MG63 (cell line): ENCODE data around the gene C12orf56. TPM values are rescaled to one million over a fixed set of nuclear protein-coding genes. Genes with fewer than 3 reads are reported as not detected.
"Not testable (repeated sequence)": the region's sequence is repeated elsewhere in the genome, so short reads cannot be mapped to it uniquely, and the experiment has no call there.

Experiments used
- DNase-seq: peaks from one replicate; pipeline ENCODE4 v3.0.0-alpha.2; 2020
- H3K27me3 ChIP-seq: fragments of 250-450 bp; sonication (Bioruptor Pico); 2 replicates; pipeline ENCODE4 v1.5.1; 2020; ENCODE audit warnings: mild to moderate bottlenecking, moderate library complexity
- H3K36me3 ChIP-seq: fragments of 250-450 bp; sonication (Bioruptor Pico); 2 replicates; pipeline ENCODE4 v1.5.1; 2020; ENCODE audit warnings: mild to moderate bottlenecking, moderate library complexity
- H3K4me3 ChIP-seq: fragments of 250-450 bp; sonication (Bioruptor Pico); 2 replicates; pipeline ENCODE4 v1.5.1; 2020; ENCODE audit warnings: mild to moderate bottlenecking, moderate library complexity
- H3K9me3 ChIP-seq: fragments of 250-450 bp; sonication (Bioruptor Pico); 2 replicates; pipeline ENCODE4 v1.5.1; 2020; ENCODE audit warnings: mild to moderate bottlenecking, moderate library complexity
- total RNA-seq: library from RNA; depleted of rRNA; stranded (reverse); fragments of >200 nt; shearing (Covaris generic); gene quantifications from 2 replicates; pipeline ENCODE4 v1.2.3, GENCODE V29; 2014; ENCODE audit warnings: low replicate concordance

Gene C12orf56
- total RNA-seq, 1 experiment from 2014 or later: 0.26 TPM

- Histone ChIP-seq H3K36me3 (peaks cover 24% of the 10 kb centered on the region), H3K27me3 (no peaks in the 10 kb centered on the region), H3K9me3 (no peaks in the 10 kb centered on the region), H3K4me3 (no peak overlapping the region)
- no peak for DNase-seq
Observed at GRCh38 chr12:64402181-64402580, 11.6 kb upstream of the C12orf56 start.

DNA sequence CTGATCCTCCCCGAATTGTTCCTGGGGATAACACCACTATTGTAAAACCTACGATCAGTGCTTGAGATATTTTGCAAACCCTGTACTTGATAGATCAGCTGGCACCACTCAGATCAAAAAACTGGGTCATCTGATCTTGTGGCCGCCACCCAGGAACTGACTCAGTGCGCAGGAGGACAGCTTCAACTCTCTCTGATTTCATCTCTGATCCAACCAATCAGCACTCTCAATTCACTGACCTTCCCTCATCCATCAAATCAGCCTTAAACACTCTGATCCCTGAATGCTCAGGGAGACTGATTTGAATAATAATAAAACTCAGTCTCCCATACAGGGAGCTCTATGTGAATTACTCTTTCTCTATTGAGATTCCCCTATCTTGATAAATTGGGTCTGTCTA is 9.5 kb upstream of the C12orf56 start:
- DNase-seq: no peak
- Histone ChIP-seq H3K36me3 (peaks cover 4% of the 10 kb centered on the region; the same call in 1 of the 2 replicates), H3K27me3 (no peaks in the 10 kb centered on the region), H3K4me3 (no peak overlapping the region), H3K9me3 (no peaks in the 10 kb centered on the region)

DNA sequence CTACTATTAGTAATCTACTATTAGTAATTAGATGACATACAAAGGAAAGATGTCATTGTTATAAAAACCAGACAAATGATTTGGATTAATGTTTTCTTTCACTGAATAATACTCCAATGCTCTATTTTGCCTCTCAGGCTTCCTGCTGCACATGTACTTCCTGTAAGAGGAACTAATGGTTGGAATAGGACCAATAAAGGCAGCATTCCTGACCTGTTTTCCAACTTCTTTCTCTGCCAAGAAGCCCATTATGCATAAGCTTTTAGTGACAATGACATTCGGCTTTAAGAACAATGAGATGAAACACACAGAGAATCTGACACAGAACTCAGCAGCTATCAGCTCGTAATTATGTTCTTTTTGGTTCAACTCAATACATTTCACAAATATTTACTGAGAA is 5.2 kb upstream of the C12orf56 start:
- DNase-seq: no peak
- Histone ChIP-seq H3K36me3 (no peaks in the 10 kb centered on the region), H3K27me3 (no peaks in the 10 kb centered on the region), H3K4me3 (no peak overlapping the region), H3K9me3 (no peaks in the 10 kb centered on the region)

- H3K9me3 ChIP-seq: no peaks in the 10 kb centered on the region
- DNase-seq: no peak
- no peaks in the 10 kb centered on the region for H3K27me3 ChIP-seq
- no peak overlapping the region for H3K4me3 ChIP-seq
- H3K36me3 ChIP-seq: no peaks in the 10 kb centered on the region
Observed at GRCh38 chr12:64392221-64392620, 1.7 kb upstream of the C12orf56 start.

- Histone ChIP-seq H3K27me3 (no peaks in the 10 kb centered on the region), H3K9me3 (no peaks in the 10 kb centered on the region; the same call in 1 of the 2 replicates), H3K4me3 (no peak overlapping the region), H3K36me3 (no peaks in the 10 kb centered on the region)
- DNase-seq: no peak
Observed at GRCh38 chr12:64389154-64389553, 1.4 kb downstream of the C12orf56 start.

DNA sequence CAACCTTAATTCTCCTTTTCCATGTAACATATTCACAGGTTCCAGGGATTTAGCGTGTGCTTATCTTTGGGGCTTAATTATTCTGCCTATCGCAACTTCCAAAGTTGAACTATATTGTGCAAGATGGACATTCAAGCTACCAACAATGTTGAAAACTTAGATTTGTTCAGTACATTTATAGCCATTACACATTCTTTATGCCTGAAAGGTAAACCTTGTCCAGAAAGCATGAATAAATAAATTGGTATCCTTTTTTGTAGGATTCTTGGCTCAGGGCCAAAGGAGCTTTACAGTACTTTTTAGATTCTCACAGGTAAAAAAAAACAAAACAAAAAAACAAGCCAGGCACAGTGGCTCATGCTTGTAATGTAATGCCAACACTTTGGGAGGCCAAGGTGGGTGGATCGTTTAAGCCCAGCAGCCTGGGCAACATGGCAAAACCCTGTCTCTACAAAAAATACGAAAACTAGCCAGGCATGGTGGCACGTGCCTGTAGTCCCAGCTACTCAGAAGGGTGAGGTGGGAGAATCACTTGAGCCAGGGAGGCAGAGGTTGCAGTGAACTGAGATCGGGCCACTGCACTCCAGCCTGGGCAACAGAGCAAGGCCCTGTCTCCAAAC is 3.3 kb downstream of the C12orf56 start:
- no peak for DNase-seq
- Histone ChIP-seq H3K36me3 (no peaks in the 10 kb centered on the region), H3K9me3 (no peaks in the 10 kb centered on the region; the same call in 1 of the 2 replicates), H3K4me3 (no peak overlapping the region), H3K27me3 (no peaks in the 10 kb centered on the region)

GRCh38 chr12:64385468-64385867 is 5.1 kb downstream of the C12orf56 start:
- Histone ChIP-seq H3K9me3 (peaks cover 10% of the 10 kb centered on the region; the same call in 1 of the 2 replicates), H3K36me3 (no peaks in the 10 kb centered on the region), H3K27me3 (no peaks in the 10 kb centered on the region), H3K4me3 (no peak overlapping the region)
- peak; percentile 80 for DNase-seq

DNA sequence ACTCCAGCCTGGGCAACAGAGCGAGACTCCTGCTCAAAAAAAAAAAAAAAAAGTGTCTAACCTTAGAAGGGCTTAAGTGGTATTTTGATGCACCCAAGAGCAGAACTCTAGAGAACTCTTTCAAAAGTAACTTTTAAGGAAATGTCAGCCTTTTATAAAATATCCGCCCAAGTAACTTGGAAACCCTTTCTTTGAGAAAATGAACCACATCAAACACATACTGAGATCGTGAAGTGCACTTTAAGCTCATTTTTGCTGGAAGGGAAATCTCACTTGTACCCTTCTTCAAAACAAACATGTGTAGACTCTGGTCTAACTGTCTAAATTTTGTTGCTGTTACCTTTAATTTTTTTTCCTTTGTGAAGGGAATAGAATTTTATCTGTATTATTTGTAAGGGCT is 5.5 kb downstream of the C12orf56 start:
- Histone ChIP-seq H3K27me3 (no peaks in the 10 kb centered on the region), H3K4me3 (no peak overlapping the region), H3K9me3 (peaks cover 10% of the 10 kb centered on the region; the same call in 1 of the 2 replicates), H3K36me3 (no peaks in the 10 kb centered on the region)
- no peak for DNase-seq

GRCh38 chr12:64383675-64384074 is 6.9 kb downstream of the C12orf56 start:
- no peak overlapping the region for H3K4me3 ChIP-seq
- no peaks in the 10 kb centered on the region for H3K27me3 ChIP-seq
- H3K9me3 ChIP-seq: peaks cover 10% of the 10 kb centered on the region; the same call in 1 of the 2 replicates
- no peak for DNase-seq
- no peaks in the 10 kb centered on the region for H3K36me3 ChIP-seq

DNA sequence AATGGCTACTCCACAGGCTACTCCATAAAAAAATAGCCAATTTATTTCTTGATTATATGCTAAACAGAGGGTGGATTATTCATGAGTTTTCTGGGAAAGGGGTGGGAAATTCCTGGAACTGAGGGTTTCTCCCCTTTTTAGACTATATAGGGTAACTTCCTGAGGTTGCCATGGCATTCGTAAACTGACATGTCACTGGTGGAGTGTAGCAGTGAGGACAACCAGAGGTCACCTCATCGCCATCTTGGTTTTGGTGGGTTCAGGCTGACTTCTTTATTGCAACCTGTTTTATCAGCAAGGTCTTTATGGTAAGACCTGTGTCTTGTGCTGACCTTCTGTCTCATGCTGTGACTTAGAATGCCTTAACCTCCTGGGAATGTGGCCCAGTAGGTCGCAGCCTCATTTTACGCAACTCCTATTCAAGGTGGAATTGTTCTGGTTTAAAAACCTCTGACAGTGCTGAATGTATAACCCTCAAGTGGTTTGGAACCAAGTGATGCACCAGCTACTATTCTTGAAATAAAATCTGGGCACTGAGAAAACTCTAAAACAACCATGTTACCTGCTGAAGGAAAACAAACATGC is 27.7 kb downstream of the C12orf56 start:
- Histone ChIP-seq H3K4me3 (no peak overlapping the region), H3K36me3 (no peaks in the 10 kb centered on the region), H3K27me3 (no peaks in the 10 kb centered on the region), H3K9me3 (no peaks in the 10 kb centered on the region)
- no peak for DNase-seq

- DNase-seq, H3K36me3 ChIP-seq, H3K9me3 ChIP-seq, H3K4me3 ChIP-seq, H3K27me3 ChIP-seq: not testable (repeated sequence)
Observed at GRCh38 chr12:64361173-64361572, 29.4 kb downstream of the C12orf56 start.

- not testable (repeated sequence) for H3K27me3 ChIP-seq, H3K9me3 ChIP-seq
Observed at GRCh38 chr12:64356209-64356608, 34.3 kb downstream of the C12orf56 start.

GRCh38 chr12:64352181-64352580 is 38.4 kb downstream of the C12orf56 start:
- Histone ChIP-seq H3K9me3 (peaks cover 4% of the 10 kb centered on the region; the same call in 1 of the 2 replicates), H3K4me3 (no peak overlapping the region), H3K36me3 (no peaks in the 10 kb centered on the region), H3K27me3 (no peaks in the 10 kb centered on the region)
- DNase-seq: no peak

More at GRCh38 chr12:64356209-64356608, 34.3 kb downstream of the C12orf56 start:
- H3K36me3 ChIP-seq, H3K4me3 ChIP-seq, DNase-seq: not testable (repeated sequence)

GRCh38 chr12:64351265-64351664 is 39.3 kb downstream of the C12orf56 start:
- H3K9me3 ChIP-seq: peaks cover 4% of the 10 kb centered on the region; the same call in 1 of the 2 replicates
- no peaks in the 10 kb centered on the region for H3K27me3 ChIP-seq
- no peak overlapping the region for H3K4me3 ChIP-seq
- no peak for DNase-seq
- H3K36me3 ChIP-seq: no peaks in the 10 kb centered on the region

GRCh38 chr12:64347630-64348029 is 42.9 kb downstream of the C12orf56 start:
- DNase-seq: no peak
- Histone ChIP-seq H3K27me3 (no peaks in the 10 kb centered on the region), H3K36me3 (no peaks in the 10 kb centered on the region), H3K9me3 (0 out of 2 replicates have a peak, but pooled peaks cover 2% of the 10 kb centered on the region), H3K4me3 (no peak overlapping the region)

- H3K4me3 ChIP-seq, H3K36me3 ChIP-seq, H3K27me3 ChIP-seq, H3K9me3 ChIP-seq: not testable (repeated sequence)
- DNase-seq: peak; percentile 46
Observed at GRCh38 chr12:64344631-64345030, 45.9 kb downstream of the C12orf56 start.

DNA sequence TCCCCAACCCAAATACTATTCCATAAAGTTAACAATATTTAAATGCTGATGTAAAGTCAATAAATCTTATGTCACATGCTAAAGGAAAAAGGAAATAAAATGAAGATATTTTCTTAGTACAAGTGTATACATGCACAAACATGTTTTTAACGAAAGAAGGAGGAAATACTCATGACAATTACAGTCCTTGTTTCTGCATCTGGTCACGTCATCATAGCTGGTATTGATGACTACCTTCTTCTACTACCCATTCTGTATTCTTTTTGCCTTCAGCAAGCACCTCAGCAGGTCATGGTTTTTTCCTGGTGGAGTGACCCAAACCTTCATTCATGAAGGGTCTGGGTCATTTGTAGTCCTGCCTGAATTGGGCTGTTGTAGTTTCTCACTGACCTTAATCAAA is 50.0 kb downstream of the C12orf56 start:
- H3K27me3 ChIP-seq, H3K9me3 ChIP-seq, DNase-seq, H3K36me3 ChIP-seq, H3K4me3 ChIP-seq: not testable (repeated sequence)

DNA sequence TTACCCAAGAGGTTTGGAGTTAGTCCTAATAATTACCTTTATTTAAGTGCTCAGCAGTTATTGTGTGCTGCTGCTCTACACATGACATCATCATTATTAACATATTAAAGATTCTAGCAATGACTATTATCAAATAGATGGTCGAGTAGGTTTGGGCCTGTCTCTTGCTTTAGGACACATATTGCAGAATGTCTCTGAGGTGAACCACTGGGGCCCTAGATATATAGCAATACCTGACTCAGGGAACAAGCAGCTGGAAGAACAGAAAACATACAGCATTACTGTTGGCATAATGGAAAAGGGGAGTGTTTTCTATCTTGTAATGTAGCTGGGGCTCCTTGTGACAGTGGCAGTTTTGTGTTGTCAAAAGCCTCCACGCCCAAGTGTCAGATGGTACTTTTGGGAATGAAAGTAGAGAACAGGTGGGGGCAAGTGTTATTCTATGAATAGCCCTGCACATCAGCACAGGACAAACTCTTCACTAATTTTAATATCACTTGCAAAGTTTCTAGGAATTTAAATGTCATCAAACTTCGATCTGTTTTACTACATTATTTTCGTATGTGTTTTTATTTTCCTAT is 54.6 kb downstream of the C12orf56 start:
- Histone ChIP-seq H3K4me3 (no peak overlapping the region), H3K36me3 (no peaks in the 10 kb centered on the region), H3K27me3 (no peaks in the 10 kb centered on the region), H3K9me3 (no peaks in the 10 kb centered on the region)
- no peak for DNase-seq
